Upper lobe of left lung (tissue), 6 donors: Measurements from ENCODE around the gene TEDC1. TPM values are rescaled to one million over a fixed set of nuclear protein-coding genes. Genes with fewer than 3 reads are reported as not detected.
"Not testable (repeated sequence)": the region's sequence is repeated elsewhere in the genome, so short reads cannot be mapped to it uniquely, and the experiment has no call there.

Source experiments
- ATAC-seq, 2 donors: fragments of 200-7000 bp; cut with Tn5 transposase; one replicate each; pipeline ENCODE4 v1.9.1; 2022; ENCODE audit warnings: mild to moderate bottlenecking in 2 of 2, moderate library complexity in 2 of 2; ENCODE audit not compliant: low FRiP score in 2 of 2
- DNase-seq, 2 donors: peaks; one replicate each; pipeline ENCODE4 v3.0.0-alpha.2; 2019 to 2020
- H3K27ac ChIP-seq, 4 donors: fragments of 200-600 bp; sonication (generic); one replicate each; pipeline ENCODE4 v1.5.1; 2016 to 2019
- H3K27me3 ChIP-seq, 4 donors: fragments of 200-600 bp; sonication (generic); one replicate each; pipeline ENCODE4 v1.5.1; 2017 to 2019
- H3K36me3 ChIP-seq, 4 donors: fragments of 200-600 bp; sonication (generic); one replicate each; pipeline ENCODE4 v1.5.1; 2016 to 2019
- H3K4me1 ChIP-seq, 4 donors: fragments of 200-600 bp; sonication (generic); one replicate each; pipeline ENCODE4 v1.5.1; 2018 to 2019
- H3K4me3 ChIP-seq, 4 donors: fragments of 200-600 bp; sonication (generic); one replicate each; pipeline ENCODE4 v1.5.1; 2017 to 2019; ENCODE audit warnings: mild to moderate bottlenecking in 2 of 4, moderate library complexity in 1 of 4
- H3K9me3 ChIP-seq, 4 donors: fragments of 200-600 bp; sonication (generic); one replicate each; pipeline ENCODE4 v1.5.1; 2018 to 2019
- CTCF ChIP-seq, 6 experiments: fragments of 450-650 bp in 4 of 6; fragments of 200-600 bp in 2 of 6; sonication (generic) in 2 of 6; IDR thresholded peaks; one replicate each; pipeline ENCODE4 v1.5.1; 2016 to 2019; ENCODE audit warnings: antibody characterized with exemption in 6 of 6
- EP300 ChIP-seq, 4 donors: sonication (generic); formaldehyde crosslinking; IDR thresholded peaks; one replicate each; pipeline ENCODE4 v1.5.1; 2017; ENCODE audit warnings: antibody characterized with exemption in 4 of 4, control low read depth in 2 of 4
- POLR2A ChIP-seq, 4 donors: fragments of 450-650 bp; IDR thresholded peaks; one replicate each; pipeline ENCODE4 v1.5.1; 2016 to 2017; ENCODE audit warnings: antibody characterized with exemption in 4 of 4, mild to moderate bottlenecking in 2 of 4
- POLR2AphosphoS5 ChIP-seq, 2 donors: sonication (generic); formaldehyde crosslinking; IDR thresholded peaks; one replicate each; pipeline ENCODE4 v1.5.1; 2017; ENCODE audit warnings: antibody characterized with exemption in 2 of 2
- WGBS, 2 donors: methylation state at CpG; one replicate each; pipeline ENCODE4 v1.1.5; 2017 to 2018; 5-methylcytosine and 5-hydroxymethylcytosine counted together
- total RNA-seq, 6 donors: library from RNA; depleted of rRNA in 4 of 6; stranded (reverse); fragments of >200 nt in 4 of 6; gene quantifications; one replicate each; pipeline versions ENCODE4 v1.1.0 to v1.2.1, GENCODE V29; 2016 to 2021
- donor health status: DM: no; HTN: no; CAD: no; lungs with moderate emphysema.
- donor health status: DM: no; HTN: yes; CAD: no; lungs with severe emphysema.

Gene TEDC1
- total RNA-seq, 6 donors from 2014 or later: 13.8 to 38.5 (median 17.4) TPM

GRCh38 chr14:105537580-105538474 is 46.8 kb downstream of the TEDC1 start:
- H3K4me3 ChIP-seq: no peak overlapping the region
- ATAC-seq: peak; percentile 72 to 84
- no peak overlapping the region for H3K27ac ChIP-seq
- H3K27me3 ChIP-seq: peaks cover 0 to 3% (median 0%) of the 10 kb centered on the region in 4 donors
- H3K4me1 ChIP-seq: peaks cover 0 to 7% (median 2%) of the 10 kb centered on the region in 4 donors
- 28 to 49% methylated on average over 10 to 27 of the region's 30 CpGs for WGBS, 2 donors
- DNase-seq: peak; percentile 66 to 94
- peaks cover 0 to 5% (median 0%) of the 10 kb centered on the region in 4 donors for H3K9me3 ChIP-seq
- H3K36me3 ChIP-seq: no peaks in the 10 kb centered on the region
- no peak for TF ChIP-seq POLR2A (IDR thresholded peaks at IDR 0.05)
- peak; percentile 84 to 97 (median 91) for TF ChIP-seq CTCF (IDR thresholded peaks at IDR 0.05)

GRCh38 chr14:105538481-105539049 is 47.5 kb downstream of the TEDC1 start:
- ATAC-seq: no peak
- Histone ChIP-seq H3K9me3 (peaks cover 0 to 11% (median 3%) of the 10 kb centered on the region in 4 donors), H3K27ac (no peak overlapping the region), H3K36me3 (no peaks in the 10 kb centered on the region), H3K4me1 (peaks cover 0 to 7% (median 2%) of the 10 kb centered on the region in 4 donors), H3K27me3 (peaks cover 0 to 3% (median 0%) of the 10 kb centered on the region in 4 donors), H3K4me3 (no peak overlapping the region)
- WGBS, 2 donors: 86% methylated on average over 22 to 23 of the region's 23 CpGs
- TF ChIP-seq EP300 (IDR thresholded peaks at IDR 0.05) (no peak), POLR2AphosphoS5 (IDR thresholded peaks at IDR 0.05) (no peak), POLR2A (IDR thresholded peaks at IDR 0.05) (no peak), CTCF (IDR thresholded peaks at IDR 0.05) (no peak)
- DNase-seq: peak in 1 of 2 donors; percentile 68

- peak in 1 of 2 donors; percentile 50 for DNase-seq
- WGBS, 2 donors: 79 to 85% methylated on average over 9 of the region's 9 CpGs
Observed at GRCh38 chr14:105540811-105541210, 49.8 kb downstream of the TEDC1 start.

GRCh38 chr14:105541218-105541875 is 50.3 kb downstream of the TEDC1 start:
- H3K4me3 ChIP-seq: no peak overlapping the region
- DNase-seq (peak in 1 of 2 donors; percentile 43), ATAC-seq (no peak)
- H3K4me1 ChIP-seq: peaks cover 0 to 7% (median 2%) of the 10 kb centered on the region in 4 donors
- H3K27ac ChIP-seq: no peak overlapping the region
- H3K27me3 ChIP-seq: peaks cover 0 to 3% (median 0%) of the 10 kb centered on the region in 4 donors
- H3K36me3 ChIP-seq: no peaks in the 10 kb centered on the region
- H3K9me3 ChIP-seq: peaks cover 0 to 13% (median 4%) of the 10 kb centered on the region in 4 donors
- TF ChIP-seq POLR2A (IDR thresholded peaks at IDR 0.05): no peak
- no peak for TF ChIP-seq CTCF (IDR thresholded peaks at IDR 0.05)
- TF ChIP-seq POLR2AphosphoS5 (IDR thresholded peaks at IDR 0.05): no peak
- TF ChIP-seq EP300 (IDR thresholded peaks at IDR 0.05): no peak
- 77 to 84% methylated on average over 19 of the region's 19 CpGs for WGBS, 2 donors

More at GRCh38 chr14:105540811-105541210, 49.8 kb downstream of the TEDC1 start:
- Histone ChIP-seq H3K4me3 (no peak overlapping the region), H3K4me1 (peaks cover 0 to 7% (median 2%) of the 10 kb centered on the region in 4 donors), H3K9me3 (peaks cover 0 to 13% (median 4%) of the 10 kb centered on the region in 4 donors), H3K27me3 (peaks cover 0 to 3% (median 0%) of the 10 kb centered on the region in 4 donors), H3K36me3 (no peaks in the 10 kb centered on the region), H3K27ac (no peak overlapping the region)
- TF ChIP-seq POLR2AphosphoS5 (IDR thresholded peaks at IDR 0.05) (no peak), CTCF (IDR thresholded peaks at IDR 0.05) (no peak), POLR2A (IDR thresholded peaks at IDR 0.05) (no peak), EP300 (IDR thresholded peaks at IDR 0.05) (no peak)
- no peak for ATAC-seq

- H3K36me3 ChIP-seq, H3K27ac ChIP-seq, DNase-seq, ATAC-seq, H3K27me3 ChIP-seq, H3K4me1 ChIP-seq, H3K4me3 ChIP-seq: not testable (repeated sequence)
- WGBS, 2 donors: 59 to 79% methylated on average over 1 of the region's 1 CpG
- H3K9me3 ChIP-seq: peaks cover 0 to 13% (median 4%) of the 10 kb centered on the region in 4 donors
Observed at GRCh38 chr14:105545676-105546075, 54.6 kb downstream of the TEDC1 start.

GRCh38 chr14:105546410-105546809 is 55.4 kb downstream of the TEDC1 start:
- peak; percentile 38 to 49 for ATAC-seq
- peak in 1 of 2 donors; percentile 74 for DNase-seq
- WGBS, 2 donors: no CpG with 5 or more reads among the region's 20 CpGs

GRCh38 chr14:105547072-105547471 is 56.0 kb downstream of the TEDC1 start:
- DNase-seq: peak in 1 of 2 donors; percentile 69
- peak in 1 of 2 donors; percentile 26 for ATAC-seq
- not testable (repeated sequence) for H3K4me1 ChIP-seq, H3K4me3 ChIP-seq, H3K36me3 ChIP-seq, H3K27me3 ChIP-seq, H3K27ac ChIP-seq
- peaks cover 0 to 13% (median 4%) of the 10 kb centered on the region in 4 donors for H3K9me3 ChIP-seq
- 100% methylated on average over 9 to 10 of the region's 24 CpGs for WGBS, 2 donors

More at GRCh38 chr14:105546410-105546809, 55.4 kb downstream of the TEDC1 start:
- peaks cover 0 to 13% (median 4%) of the 10 kb centered on the region in 4 donors for H3K9me3 ChIP-seq
- H3K27ac ChIP-seq, H3K4me1 ChIP-seq, H3K4me3 ChIP-seq, H3K36me3 ChIP-seq, H3K27me3 ChIP-seq: not testable (repeated sequence)
